SK-N-SH (cell line): ENCODE measurements around the gene RAD51B.

Experiments
- ELF1 ChIP-seq: IDR thresholded peaks from 2 replicates; pipeline ENCODE4 v1.4.0; 2012
- EP300 ChIP-seq, 2 experiments: IDR thresholded peaks; 2 replicates each; pipeline versions ENCODE4 v1.4.0 to v1.6.1; 2012; ENCODE audit warnings: borderline replicate concordance in 1 of 2, low read depth in 1 of 2, low read length in 1 of 2
- FOXJ3 ChIP-seq: sonication (generic); formaldehyde crosslinking; IDR thresholded peaks from 2 replicates; pipeline ENCODE4 v1.5.1; 2020; ENCODE audit warnings: mild to moderate bottlenecking, missing genetic modification reagents
- FOXM1 ChIP-seq: IDR thresholded peaks from 2 replicates; pipeline ENCODE4 v1.4.0; 2012; ENCODE audit warnings: low read depth, mild to moderate bottlenecking
- GABPA ChIP-seq: IDR thresholded peaks from 2 replicates; pipeline ENCODE4 v1.4.0; 2012; ENCODE audit warnings: low read depth, mild to moderate bottlenecking
- NRF1 ChIP-seq: IDR thresholded peaks from 2 replicates; pipeline ENCODE4 v1.6.1; 2012; ENCODE audit warnings: low read depth, mild to moderate bottlenecking, low read length
- POLR2AphosphoS5 ChIP-seq: IDR thresholded peaks from 2 replicates; pipeline ENCODE4 v1.6.1; 2012; ENCODE audit warnings: low read depth, low read length
- RAD21 ChIP-seq: IDR thresholded peaks from 2 replicates; pipeline ENCODE4 v1.6.1; 2012; ENCODE audit warnings: mild to moderate bottlenecking, low read length
- RXRA ChIP-seq: IDR thresholded peaks from 2 replicates; pipeline ENCODE4 v1.4.0; 2012; ENCODE audit warnings: low read depth, mild to moderate bottlenecking, borderline replicate concordance
- SMC3 ChIP-seq: IDR thresholded peaks from 2 replicates; pipeline ENCODE4 v1.6.1; 2012; ENCODE audit warnings: low read depth, low read length, improper control_type of control experiment
- YY1 ChIP-seq: IDR thresholded peaks from 2 replicates; pipeline ENCODE4 v1.4.0; 2012; ENCODE audit warnings: low read depth, mild to moderate bottlenecking
- TF ChIP-seq, protein P1 (sequence below): fragments of 200-600 bp; sonication (generic); IDR thresholded peaks from 2 replicates; pipeline ENCODE4 v1.6.1; 2017; ENCODE audit warnings: antibody characterized with exemption, mild to moderate bottlenecking, moderate library complexity
- TF ChIP-seq, protein P2 (sequence below): fragments of 150-350 bp; IDR thresholded peaks from 2 replicates; pipeline ENCODE4 v1.6.1; 2017; ENCODE audit warnings: antibody characterized with exemption, low read length, low read depth, borderline replicate concordance
- TF ChIP-seq, protein P3 (sequence below): IDR thresholded peaks from 2 replicates; pipeline ENCODE4 v1.6.1; 2012; ENCODE audit warnings: mild to moderate bottlenecking, low read depth, low read length, moderate library complexity

DNA sequence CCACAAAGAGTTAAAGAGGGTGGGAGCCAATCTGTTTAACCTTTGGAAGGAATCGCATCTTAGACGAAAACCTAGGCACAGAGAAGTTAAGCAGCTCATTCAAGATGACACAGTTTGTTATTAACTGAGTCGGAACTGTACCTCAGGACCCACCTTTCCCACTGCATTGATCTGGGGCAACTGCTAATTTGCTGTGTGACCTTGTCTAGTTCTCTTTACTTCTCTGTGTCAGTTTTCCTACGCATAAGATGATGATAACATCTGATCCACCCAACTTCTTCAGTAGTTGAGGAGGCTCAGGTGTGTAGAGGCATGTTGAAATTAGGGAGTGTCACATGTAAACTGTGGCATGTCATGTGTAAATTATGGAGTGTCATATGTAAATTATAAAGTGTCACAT lies 787.1 kb downstream of the RAD51B start:
- TF ChIP-seq, protein P1, sequence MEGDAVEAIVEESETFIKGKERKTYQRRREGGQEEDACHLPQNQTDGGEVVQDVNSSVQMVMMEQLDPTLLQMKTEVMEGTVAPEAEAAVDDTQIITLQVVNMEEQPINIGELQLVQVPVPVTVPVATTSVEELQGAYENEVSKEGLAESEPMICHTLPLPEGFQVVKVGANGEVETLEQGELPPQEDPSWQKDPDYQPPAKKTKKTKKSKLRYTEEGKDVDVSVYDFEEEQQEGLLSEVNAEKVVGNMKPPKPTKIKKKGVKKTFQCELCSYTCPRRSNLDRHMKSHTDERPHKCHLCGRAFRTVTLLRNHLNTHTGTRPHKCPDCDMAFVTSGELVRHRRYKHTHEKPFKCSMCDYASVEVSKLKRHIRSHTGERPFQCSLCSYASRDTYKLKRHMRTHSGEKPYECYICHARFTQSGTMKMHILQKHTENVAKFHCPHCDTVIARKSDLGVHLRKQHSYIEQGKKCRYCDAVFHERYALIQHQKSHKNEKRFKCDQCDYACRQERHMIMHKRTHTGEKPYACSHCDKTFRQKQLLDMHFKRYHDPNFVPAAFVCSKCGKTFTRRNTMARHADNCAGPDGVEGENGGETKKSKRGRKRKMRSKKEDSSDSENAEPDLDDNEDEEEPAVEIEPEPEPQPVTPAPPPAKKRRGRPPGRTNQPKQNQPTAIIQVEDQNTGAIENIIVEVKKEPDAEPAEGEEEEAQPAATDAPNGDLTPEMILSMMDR = no peak
- TF ChIP-seq NRF1 (no peak), GABPA (no peak), SMC3 (no peak), POLR2AphosphoS5 (no peak), FOXM1 (no peak), EP300 (IDR thresholded peaks at IDR 0.05; ENCODE audit: borderline replicate concordance in 1 of 2, low read depth in 1 of 2, low read length in 1 of 2) (no peak), RAD21 (no peak), ELF1 (no peak), FOXJ3 (no peak), YY1 (no peak), RXRA (no peak)
- TF ChIP-seq, protein P2, sequence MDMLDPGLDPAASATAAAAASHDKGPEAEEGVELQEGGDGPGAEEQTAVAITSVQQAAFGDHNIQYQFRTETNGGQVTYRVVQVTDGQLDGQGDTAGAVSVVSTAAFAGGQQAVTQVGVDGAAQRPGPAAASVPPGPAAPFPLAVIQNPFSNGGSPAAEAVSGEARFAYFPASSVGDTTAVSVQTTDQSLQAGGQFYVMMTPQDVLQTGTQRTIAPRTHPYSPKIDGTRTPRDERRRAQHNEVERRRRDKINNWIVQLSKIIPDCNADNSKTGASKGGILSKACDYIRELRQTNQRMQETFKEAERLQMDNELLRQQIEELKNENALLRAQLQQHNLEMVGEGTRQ = no peak
- TF ChIP-seq, protein P3, sequence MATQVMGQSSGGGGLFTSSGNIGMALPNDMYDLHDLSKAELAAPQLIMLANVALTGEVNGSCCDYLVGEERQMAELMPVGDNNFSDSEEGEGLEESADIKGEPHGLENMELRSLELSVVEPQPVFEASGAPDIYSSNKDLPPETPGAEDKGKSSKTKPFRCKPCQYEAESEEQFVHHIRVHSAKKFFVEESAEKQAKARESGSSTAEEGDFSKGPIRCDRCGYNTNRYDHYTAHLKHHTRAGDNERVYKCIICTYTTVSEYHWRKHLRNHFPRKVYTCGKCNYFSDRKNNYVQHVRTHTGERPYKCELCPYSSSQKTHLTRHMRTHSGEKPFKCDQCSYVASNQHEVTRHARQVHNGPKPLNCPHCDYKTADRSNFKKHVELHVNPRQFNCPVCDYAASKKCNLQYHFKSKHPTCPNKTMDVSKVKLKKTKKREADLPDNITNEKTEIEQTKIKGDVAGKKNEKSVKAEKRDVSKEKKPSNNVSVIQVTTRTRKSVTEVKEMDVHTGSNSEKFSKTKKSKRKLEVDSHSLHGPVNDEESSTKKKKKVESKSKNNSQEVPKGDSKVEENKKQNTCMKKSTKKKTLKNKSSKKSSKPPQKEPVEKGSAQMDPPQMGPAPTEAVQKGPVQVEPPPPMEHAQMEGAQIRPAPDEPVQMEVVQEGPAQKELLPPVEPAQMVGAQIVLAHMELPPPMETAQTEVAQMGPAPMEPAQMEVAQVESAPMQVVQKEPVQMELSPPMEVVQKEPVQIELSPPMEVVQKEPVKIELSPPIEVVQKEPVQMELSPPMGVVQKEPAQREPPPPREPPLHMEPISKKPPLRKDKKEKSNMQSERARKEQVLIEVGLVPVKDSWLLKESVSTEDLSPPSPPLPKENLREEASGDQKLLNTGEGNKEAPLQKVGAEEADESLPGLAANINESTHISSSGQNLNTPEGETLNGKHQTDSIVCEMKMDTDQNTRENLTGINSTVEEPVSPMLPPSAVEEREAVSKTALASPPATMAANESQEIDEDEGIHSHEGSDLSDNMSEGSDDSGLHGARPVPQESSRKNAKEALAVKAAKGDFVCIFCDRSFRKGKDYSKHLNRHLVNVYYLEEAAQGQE = no peak
